Neural progenitor cell (in vitro differentiated cells): Measurements from ENCODE around the gene NAA16. TPM values are rescaled to one million over a fixed set of nuclear protein-coding genes. Genes with fewer than 3 reads are reported as not detected.

Source experiments
- DNase-seq: peaks from one replicate; pipeline ENCODE4 v3.0.0-alpha.2; 2016; ENCODE audit warnings: low spot score
- H2AFZ ChIP-seq: fragments of 200-600 bp; sonication (generic); replicated peaks from 2 replicates; pipeline ENCODE4 v1.6.1; 2016; ENCODE audit warnings: antibody characterized with exemption
- H3F3A ChIP-seq: fragments of 200-600 bp; sonication (generic); 2 replicates; pipeline ENCODE4 v1.6.1; 2016; ENCODE audit warnings: antibody characterized with exemption, low read depth
- H3K27ac ChIP-seq: fragments of 200-600 bp; sonication (generic); 2 replicates; pipeline ENCODE4 v1.5.1; 2016; ENCODE audit warnings: mild to moderate bottlenecking
- H3K27me3 ChIP-seq: fragments of 200-600 bp; sonication (generic); 2 replicates; pipeline ENCODE4 v1.6.1; 2016; ENCODE audit warnings: mild to moderate bottlenecking, moderate library complexity
- H3K36me3 ChIP-seq: fragments of 200-600 bp; sonication (generic); 2 replicates; pipeline ENCODE4 v1.5.1; 2016
- H3K4me1 ChIP-seq: fragments of 200-600 bp; sonication (generic); 2 replicates; pipeline ENCODE4 v1.6.1; 2016; ENCODE audit warnings: mixed run types
- H3K4me2 ChIP-seq: fragments of 200-600 bp; sonication (generic); 2 replicates; pipeline ENCODE4 v1.6.1; 2016
- H3K4me3 ChIP-seq: fragments of 200-600 bp; sonication (generic); 2 replicates; pipeline ENCODE4 v1.5.1; 2016
- H3K79me2 ChIP-seq: fragments of 200-600 bp; sonication (generic); 2 replicates; pipeline ENCODE4 v1.6.1; 2016; ENCODE audit warnings: low read depth
- H3K9ac ChIP-seq: fragments of 200-600 bp; sonication (generic); 2 replicates; pipeline ENCODE4 v1.6.1; 2016
- H3K9me3 ChIP-seq: fragments of 200-600 bp; sonication (generic); 2 replicates; pipeline ENCODE4 v1.5.1; 2016; ENCODE audit warnings: low read depth
- H4K20me1 ChIP-seq: fragments of 200-600 bp; sonication (generic); 2 replicates; pipeline ENCODE4 v1.6.1; 2016; ENCODE audit warnings: low read depth
- H3K27ac Mint-ChIP-seq: 3 replicates; pipeline ENCODE4 v1.8.0; 2021; ENCODE audit warnings: mixed read lengths
- H3K27me3 Mint-ChIP-seq: 2 replicates; pipeline ENCODE4 v1.8.0; 2022; ENCODE audit warnings: low read depth, mild to moderate bottlenecking, inconsistent platforms, moderate library complexity, mixed read lengths; ENCODE audit not compliant: insufficient read depth
- H3K36me3 Mint-ChIP-seq: 3 replicates; pipeline ENCODE4 v1.8.0; 2021; ENCODE audit warnings: mixed read lengths
- H3K4me1 Mint-ChIP-seq: 3 replicates; pipeline ENCODE4 v1.8.0; 2021; ENCODE audit warnings: mixed read lengths
- H3K4me3 Mint-ChIP-seq: 3 replicates; pipeline ENCODE4 v1.8.0; 2021; ENCODE audit warnings: mild to moderate bottlenecking, moderate library complexity, mixed read lengths
- H3K9me3 Mint-ChIP-seq: 3 replicates; pipeline ENCODE4 v1.8.0; 2020; ENCODE audit warnings: mixed read lengths
- EZH2 ChIP-seq: fragments of 200-600 bp; sonication (generic); IDR thresholded peaks from 2 replicates; pipeline ENCODE4 v1.6.1; 2017; ENCODE audit warnings: antibody characterized with exemption, mild to moderate bottlenecking, moderate library complexity
- EZH2phosphoT487 ChIP-seq: fragments of 200-600 bp; sonication (generic); IDR thresholded peaks from 2 replicates; pipeline ENCODE4 v1.6.1; 2017; ENCODE audit warnings: antibody characterized with exemption
- total RNA-seq: library from RNA; depleted of rRNA; stranded (reverse); fragments of >200 nt; gene quantifications from 2 replicates; pipeline ENCODE4 v1.2.3, GENCODE V29; 2015; ENCODE audit warnings: low replicate concordance
- TF ChIP-seq, protein P1 (sequence below): fragments of 200-600 bp; sonication (generic); IDR thresholded peaks from 2 replicates; pipeline ENCODE4 v1.5.1; 2017; ENCODE audit warnings: antibody characterized with exemption, mild to moderate bottlenecking

Gene NAA16
- total RNA-seq, 1 donor from 2014 or later: 45.3 TPM

DNA sequence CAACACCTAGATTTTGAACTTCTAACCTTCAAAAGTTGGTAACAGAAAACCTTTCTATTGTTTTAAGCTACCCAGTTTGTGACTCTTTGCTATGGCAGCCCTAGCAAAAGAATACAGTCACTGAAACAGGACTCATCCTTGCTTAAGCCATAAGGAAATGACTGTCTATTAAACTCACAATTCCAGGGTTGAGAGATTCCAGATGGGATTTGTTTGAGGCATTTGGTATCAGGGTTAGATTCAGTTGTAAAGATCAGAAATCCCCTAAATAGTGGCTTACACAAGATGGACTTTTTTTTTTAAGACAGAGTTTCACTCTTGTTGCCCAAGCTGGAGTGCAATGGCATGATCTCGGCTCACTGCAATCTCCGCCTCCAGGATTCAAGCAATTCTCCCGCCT lies 105.2 kb downstream of the NAA16 start:
- no peak overlapping the region for H3K27ac ChIP-seq
- Mint-ChIP-seq H3K9me3 (peaks cover 7% of the 10 kb centered on the region), H3K27me3 (peaks cover 2% of the 10 kb centered on the region), H3K4me1 (no peaks in the 10 kb centered on the region), H3K36me3 (no peaks in the 10 kb centered on the region), H3K27ac (no peak overlapping the region), H3K4me3 (no peak overlapping the region)
- no peaks in the 10 kb centered on the region for H3K9me3 ChIP-seq
- TF ChIP-seq, protein P1, sequence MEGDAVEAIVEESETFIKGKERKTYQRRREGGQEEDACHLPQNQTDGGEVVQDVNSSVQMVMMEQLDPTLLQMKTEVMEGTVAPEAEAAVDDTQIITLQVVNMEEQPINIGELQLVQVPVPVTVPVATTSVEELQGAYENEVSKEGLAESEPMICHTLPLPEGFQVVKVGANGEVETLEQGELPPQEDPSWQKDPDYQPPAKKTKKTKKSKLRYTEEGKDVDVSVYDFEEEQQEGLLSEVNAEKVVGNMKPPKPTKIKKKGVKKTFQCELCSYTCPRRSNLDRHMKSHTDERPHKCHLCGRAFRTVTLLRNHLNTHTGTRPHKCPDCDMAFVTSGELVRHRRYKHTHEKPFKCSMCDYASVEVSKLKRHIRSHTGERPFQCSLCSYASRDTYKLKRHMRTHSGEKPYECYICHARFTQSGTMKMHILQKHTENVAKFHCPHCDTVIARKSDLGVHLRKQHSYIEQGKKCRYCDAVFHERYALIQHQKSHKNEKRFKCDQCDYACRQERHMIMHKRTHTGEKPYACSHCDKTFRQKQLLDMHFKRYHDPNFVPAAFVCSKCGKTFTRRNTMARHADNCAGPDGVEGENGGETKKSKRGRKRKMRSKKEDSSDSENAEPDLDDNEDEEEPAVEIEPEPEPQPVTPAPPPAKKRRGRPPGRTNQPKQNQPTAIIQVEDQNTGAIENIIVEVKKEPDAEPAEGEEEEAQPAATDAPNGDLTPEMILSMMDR: no peak
- TF ChIP-seq EZH2phosphoT487 (no peak), EZH2 (no peak)
- no peaks in the 10 kb centered on the region for H4K20me1 ChIP-seq
- no peaks in the 10 kb centered on the region for H3K79me2 ChIP-seq
- no peaks in the 10 kb centered on the region for H3K27me3 ChIP-seq
- no peak for DNase-seq
- no peak overlapping the region for H3K9ac ChIP-seq
- H3F3A ChIP-seq: no peaks in the 10 kb centered on the region
- H3K36me3 ChIP-seq: no peaks in the 10 kb centered on the region
- no peaks in the 10 kb centered on the region for H3K4me1 ChIP-seq
- no peak overlapping the region for H2AFZ ChIP-seq
- H3K4me3 ChIP-seq: no peak overlapping the region
- no peak overlapping the region for H3K4me2 ChIP-seq

DNA sequence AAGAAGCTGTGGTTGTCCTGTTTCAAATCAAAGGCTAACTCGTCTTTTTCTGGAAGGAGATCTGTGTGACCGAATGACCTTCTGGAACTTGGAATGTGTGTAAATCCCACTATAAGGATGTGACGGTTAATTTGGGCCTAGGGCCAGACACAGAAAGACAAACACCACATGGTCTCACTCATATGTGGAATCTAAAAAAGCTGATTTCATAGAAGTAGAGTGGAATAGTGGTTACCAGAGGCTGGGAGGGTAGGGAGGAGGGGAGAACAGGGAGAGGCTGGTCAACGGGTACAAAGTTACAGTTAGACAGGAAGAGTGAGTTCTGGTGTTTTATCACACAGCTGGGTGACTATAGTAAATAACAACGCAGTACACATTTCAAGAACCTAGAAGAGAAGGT lies 107.0 kb downstream of the NAA16 start:
- Histone ChIP-seq H2AFZ (no peak overlapping the region), H3K79me2 (no peaks in the 10 kb centered on the region), H3K36me3 (no peaks in the 10 kb centered on the region), H3K4me2 (no peak overlapping the region), H3K9ac (no peak overlapping the region), H3K27me3 (no peaks in the 10 kb centered on the region), H3K27ac (no peak overlapping the region), H3K4me3 (no peak overlapping the region), H3K9me3 (no peaks in the 10 kb centered on the region), H3F3A (no peaks in the 10 kb centered on the region), H3K4me1 (no peaks in the 10 kb centered on the region), H4K20me1 (no peaks in the 10 kb centered on the region)
- Mint-ChIP-seq H3K9me3 (peaks cover 7% of the 10 kb centered on the region), H3K27ac (no peak overlapping the region), H3K4me3 (no peak overlapping the region), H3K36me3 (no peaks in the 10 kb centered on the region), H3K4me1 (peaks cover 3% of the 10 kb centered on the region), H3K27me3 (no peaks in the 10 kb centered on the region)
- TF ChIP-seq EZH2: no peak
- TF ChIP-seq EZH2phosphoT487: no peak
- TF ChIP-seq, protein P1: no peak
- DNase-seq: no peak

DNA sequence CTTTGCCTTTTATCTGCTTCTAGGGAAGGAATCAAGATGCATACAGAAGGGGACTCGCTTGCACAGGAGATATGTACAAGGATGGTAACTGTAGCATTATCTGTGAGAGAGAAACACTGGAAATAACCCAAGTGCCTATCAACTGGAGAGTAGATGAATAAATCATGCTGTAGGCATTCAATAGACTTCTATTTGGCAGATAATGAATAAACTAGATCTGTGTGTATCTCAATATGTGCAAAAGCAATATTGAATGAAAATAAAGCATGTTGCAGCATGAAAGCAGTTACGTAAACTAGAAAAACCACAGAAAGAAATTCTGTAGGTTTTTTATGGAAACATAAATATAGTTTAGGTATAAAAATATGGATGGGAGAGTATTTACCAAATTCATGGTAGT lies 107.7 kb downstream of the NAA16 start:
- Mint-ChIP-seq H3K27ac (no peak overlapping the region), H3K4me1 (peaks cover 3% of the 10 kb centered on the region), H3K36me3 (no peaks in the 10 kb centered on the region), H3K27me3 (no peaks in the 10 kb centered on the region), H3K9me3 (peaks cover 7% of the 10 kb centered on the region), H3K4me3 (no peak overlapping the region)
- no peak for TF ChIP-seq EZH2
- TF ChIP-seq, protein P1: no peak
- TF ChIP-seq EZH2phosphoT487: no peak
- Histone ChIP-seq H3K4me3 (no peak overlapping the region), H3K79me2 (no peaks in the 10 kb centered on the region), H2AFZ (no peak overlapping the region), H3K27me3 (no peaks in the 10 kb centered on the region), H3F3A (no peaks in the 10 kb centered on the region), H3K9me3 (no peaks in the 10 kb centered on the region), H3K27ac (no peak overlapping the region), H4K20me1 (no peaks in the 10 kb centered on the region), H3K36me3 (no peaks in the 10 kb centered on the region), H3K4me1 (no peaks in the 10 kb centered on the region), H3K4me2 (no peak overlapping the region), H3K9ac (no peak overlapping the region)
- no peak for DNase-seq

DNA sequence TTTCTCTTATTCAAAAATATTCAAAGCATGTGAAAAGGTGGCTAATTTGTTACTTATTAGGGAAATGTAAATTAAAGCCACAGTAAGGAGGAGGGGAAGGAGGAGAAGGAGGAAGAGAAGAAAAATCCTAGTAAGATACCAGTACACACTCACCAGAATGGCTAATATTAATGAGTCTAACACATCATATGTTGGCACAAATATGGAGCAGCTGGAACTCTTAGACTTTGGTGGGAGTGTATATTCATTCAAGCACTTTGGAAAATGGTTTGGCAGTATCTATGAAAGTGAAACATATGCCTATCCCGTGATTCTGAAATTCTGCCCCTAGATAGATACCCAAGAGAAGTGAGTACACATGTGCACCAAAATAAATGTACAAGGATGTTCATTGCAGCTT lies 108.1 kb downstream of the NAA16 start:
- Histone ChIP-seq H3K9me3 (no peaks in the 10 kb centered on the region), H3K4me1 (no peaks in the 10 kb centered on the region), H3K4me3 (no peak overlapping the region), H3K27ac (no peak overlapping the region), H2AFZ (no peak overlapping the region), H3K79me2 (no peaks in the 10 kb centered on the region), H3K4me2 (no peak overlapping the region), H3F3A (no peaks in the 10 kb centered on the region), H3K27me3 (no peaks in the 10 kb centered on the region), H3K36me3 (no peaks in the 10 kb centered on the region), H3K9ac (no peak overlapping the region), H4K20me1 (no peaks in the 10 kb centered on the region)
- H3K27ac Mint-ChIP-seq: no peak overlapping the region
- H3K27me3 Mint-ChIP-seq: no peaks in the 10 kb centered on the region
- no peak for DNase-seq
- TF ChIP-seq EZH2: no peak
- no peak for TF ChIP-seq EZH2phosphoT487
- TF ChIP-seq, protein P1: no peak
- H3K4me1 Mint-ChIP-seq: peaks cover 3% of the 10 kb centered on the region
- no peak overlapping the region for H3K4me3 Mint-ChIP-seq
- no peaks in the 10 kb centered on the region for H3K36me3 Mint-ChIP-seq
- H3K9me3 Mint-ChIP-seq: peaks cover 7% of the 10 kb centered on the region
